Measurements from ENCODE around the gene RFXAP.

DNA sequence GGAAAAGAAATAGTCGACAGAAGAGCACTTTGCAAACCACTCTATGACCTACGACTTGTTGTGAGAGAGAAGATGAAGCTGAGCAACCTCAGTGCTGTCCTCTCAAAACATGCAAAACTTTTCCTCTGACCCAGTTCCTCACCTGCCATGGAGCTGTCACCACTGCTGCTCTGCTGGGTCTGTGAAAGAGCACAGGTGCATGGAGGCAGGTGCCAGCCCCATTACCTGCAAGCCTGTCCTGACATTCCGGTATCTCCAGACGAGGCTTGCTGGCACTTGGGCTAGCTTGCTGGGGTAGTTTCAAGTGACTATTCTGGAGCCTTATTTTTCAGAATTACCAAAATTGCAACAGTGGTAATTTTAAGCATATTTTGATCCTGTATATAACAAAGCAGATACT lies 49.5 kb upstream of the RFXAP start:
- TF ChIP-seq, protein P1, sequence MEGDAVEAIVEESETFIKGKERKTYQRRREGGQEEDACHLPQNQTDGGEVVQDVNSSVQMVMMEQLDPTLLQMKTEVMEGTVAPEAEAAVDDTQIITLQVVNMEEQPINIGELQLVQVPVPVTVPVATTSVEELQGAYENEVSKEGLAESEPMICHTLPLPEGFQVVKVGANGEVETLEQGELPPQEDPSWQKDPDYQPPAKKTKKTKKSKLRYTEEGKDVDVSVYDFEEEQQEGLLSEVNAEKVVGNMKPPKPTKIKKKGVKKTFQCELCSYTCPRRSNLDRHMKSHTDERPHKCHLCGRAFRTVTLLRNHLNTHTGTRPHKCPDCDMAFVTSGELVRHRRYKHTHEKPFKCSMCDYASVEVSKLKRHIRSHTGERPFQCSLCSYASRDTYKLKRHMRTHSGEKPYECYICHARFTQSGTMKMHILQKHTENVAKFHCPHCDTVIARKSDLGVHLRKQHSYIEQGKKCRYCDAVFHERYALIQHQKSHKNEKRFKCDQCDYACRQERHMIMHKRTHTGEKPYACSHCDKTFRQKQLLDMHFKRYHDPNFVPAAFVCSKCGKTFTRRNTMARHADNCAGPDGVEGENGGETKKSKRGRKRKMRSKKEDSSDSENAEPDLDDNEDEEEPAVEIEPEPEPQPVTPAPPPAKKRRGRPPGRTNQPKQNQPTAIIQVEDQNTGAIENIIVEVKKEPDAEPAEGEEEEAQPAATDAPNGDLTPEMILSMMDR (IDR thresholded peaks at IDR 0.05): no peak
- no peak for TF ChIP-seq POLR2A (IDR thresholded peaks at IDR 0.05)
- no peak for TF ChIP-seq EP300 (IDR thresholded peaks at IDR 0.05)
